ENCODE measurements around the gene LHCGR. TPM values are rescaled to one million over a fixed set of nuclear protein-coding genes. Genes with fewer than 3 reads are reported as not detected.

Gene LHCGR
- total RNA-seq, 1 donor from 2014 or later, result not detected

DNA sequence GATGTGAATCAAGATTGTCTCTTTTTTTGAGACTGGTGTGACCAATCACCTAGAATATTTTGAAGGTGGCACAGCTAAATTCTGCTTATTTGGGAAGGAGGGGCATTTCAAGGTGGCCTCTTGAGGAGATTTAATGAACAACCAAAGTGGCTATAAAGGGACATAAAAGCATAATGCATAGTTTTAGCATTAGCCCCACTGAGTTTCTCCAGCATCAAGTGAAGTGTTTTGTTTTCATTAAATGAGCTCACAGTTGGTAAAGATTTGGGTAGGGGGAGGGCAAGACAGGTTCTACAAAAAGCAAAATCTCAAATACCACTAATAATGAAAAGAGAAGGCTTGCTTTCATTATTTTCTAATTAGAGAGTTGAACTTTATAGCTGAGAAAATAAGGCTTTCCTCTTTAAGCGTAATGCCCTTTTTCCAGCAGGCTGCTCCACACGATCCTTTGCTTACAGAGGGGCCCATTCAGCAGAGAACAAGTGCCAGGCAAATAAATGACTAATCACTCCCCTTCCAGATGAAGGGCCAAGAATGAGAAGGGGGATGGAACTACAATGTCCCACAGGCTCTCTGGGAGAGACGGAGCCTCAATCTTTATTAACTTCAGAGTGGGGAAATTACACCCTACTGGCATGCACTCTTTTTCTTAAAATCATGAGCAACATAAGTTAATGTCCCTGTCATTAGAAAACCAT lies 35.9 kb downstream of the LHCGR start:
- Mint-ChIP-seq H3K36me3 (ENCODE audit: low read depth, unreplicated experiment) (no peaks in the 10 kb centered on the region), H3K9me3 (ENCODE audit: unreplicated experiment) (no peaks in the 10 kb centered on the region), H3K27me3 (ENCODE audit: unreplicated experiment) (no peaks in the 10 kb centered on the region), H3K4me3 (ENCODE audit: unreplicated experiment) (no peak overlapping the region), H3K4me1 (ENCODE audit: unreplicated experiment) (peaks cover 9% of the 10 kb centered on the region), H3K27ac (ENCODE audit: unreplicated experiment) (no peak overlapping the region)
- TF ChIP-seq, protein P1, sequence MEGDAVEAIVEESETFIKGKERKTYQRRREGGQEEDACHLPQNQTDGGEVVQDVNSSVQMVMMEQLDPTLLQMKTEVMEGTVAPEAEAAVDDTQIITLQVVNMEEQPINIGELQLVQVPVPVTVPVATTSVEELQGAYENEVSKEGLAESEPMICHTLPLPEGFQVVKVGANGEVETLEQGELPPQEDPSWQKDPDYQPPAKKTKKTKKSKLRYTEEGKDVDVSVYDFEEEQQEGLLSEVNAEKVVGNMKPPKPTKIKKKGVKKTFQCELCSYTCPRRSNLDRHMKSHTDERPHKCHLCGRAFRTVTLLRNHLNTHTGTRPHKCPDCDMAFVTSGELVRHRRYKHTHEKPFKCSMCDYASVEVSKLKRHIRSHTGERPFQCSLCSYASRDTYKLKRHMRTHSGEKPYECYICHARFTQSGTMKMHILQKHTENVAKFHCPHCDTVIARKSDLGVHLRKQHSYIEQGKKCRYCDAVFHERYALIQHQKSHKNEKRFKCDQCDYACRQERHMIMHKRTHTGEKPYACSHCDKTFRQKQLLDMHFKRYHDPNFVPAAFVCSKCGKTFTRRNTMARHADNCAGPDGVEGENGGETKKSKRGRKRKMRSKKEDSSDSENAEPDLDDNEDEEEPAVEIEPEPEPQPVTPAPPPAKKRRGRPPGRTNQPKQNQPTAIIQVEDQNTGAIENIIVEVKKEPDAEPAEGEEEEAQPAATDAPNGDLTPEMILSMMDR (IDR thresholded peaks at IDR 0.05; ENCODE audit: unreplicated experiment), result no peak
- no peak for DNase-seq (ENCODE audit: low spot score)

DNA sequence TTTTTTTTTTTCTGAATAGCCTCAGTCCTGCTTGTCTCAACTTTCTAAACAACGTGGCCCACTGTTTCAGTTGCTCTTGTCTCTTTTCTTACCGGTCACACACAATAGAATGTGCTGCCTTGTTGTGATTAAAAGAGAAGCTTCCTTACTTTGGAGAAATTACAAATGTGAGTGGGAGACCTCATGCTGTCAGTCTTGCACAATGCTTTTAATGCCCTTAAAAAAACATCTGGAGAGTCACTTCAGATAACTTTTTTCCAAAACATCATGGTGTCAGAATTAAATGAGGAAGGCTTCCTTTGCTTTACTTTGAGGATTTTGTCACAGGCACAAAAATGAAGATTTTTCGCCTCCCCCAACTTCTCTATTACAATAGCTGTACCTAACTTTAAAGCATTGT lies 37.7 kb downstream of the LHCGR start:
- Mint-ChIP-seq H3K27me3 (ENCODE audit: unreplicated experiment) (no peaks in the 10 kb centered on the region), H3K4me1 (ENCODE audit: unreplicated experiment) (peaks cover 18% of the 10 kb centered on the region), H3K9me3 (ENCODE audit: unreplicated experiment) (no peaks in the 10 kb centered on the region), H3K4me3 (ENCODE audit: unreplicated experiment) (no peak overlapping the region), H3K36me3 (ENCODE audit: low read depth, unreplicated experiment) (no peaks in the 10 kb centered on the region), H3K27ac (ENCODE audit: unreplicated experiment) (no peak overlapping the region)
- TF ChIP-seq, protein P1 (IDR thresholded peaks at IDR 0.05; ENCODE audit: unreplicated experiment), result no peak
- DNase-seq (ENCODE audit: low spot score), result no peak

DNA sequence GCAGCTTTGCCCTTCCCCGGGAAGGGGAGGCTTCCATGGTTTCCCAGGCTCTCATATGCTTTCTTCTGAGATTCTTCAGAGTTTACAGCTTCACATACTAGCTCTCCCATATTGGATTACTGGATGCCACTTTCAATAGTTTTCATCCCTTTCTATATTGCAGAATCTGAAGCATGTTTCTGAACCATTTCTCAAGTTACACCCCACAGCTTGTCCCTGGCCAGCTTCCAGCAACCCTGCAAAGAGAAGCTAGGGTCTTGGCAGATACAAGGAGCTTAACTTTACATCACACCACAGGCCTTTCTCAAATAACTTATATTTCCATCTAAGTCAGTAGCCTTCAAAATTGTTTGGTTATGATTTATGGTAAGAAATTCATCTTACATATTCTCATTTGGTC lies 39.6 kb downstream of the LHCGR start:
- no peaks in the 10 kb centered on the region for H3K36me3 Mint-ChIP-seq (ENCODE audit: low read depth, unreplicated experiment)
- no peak overlapping the region for H3K4me3 Mint-ChIP-seq (ENCODE audit: unreplicated experiment)

DNA sequence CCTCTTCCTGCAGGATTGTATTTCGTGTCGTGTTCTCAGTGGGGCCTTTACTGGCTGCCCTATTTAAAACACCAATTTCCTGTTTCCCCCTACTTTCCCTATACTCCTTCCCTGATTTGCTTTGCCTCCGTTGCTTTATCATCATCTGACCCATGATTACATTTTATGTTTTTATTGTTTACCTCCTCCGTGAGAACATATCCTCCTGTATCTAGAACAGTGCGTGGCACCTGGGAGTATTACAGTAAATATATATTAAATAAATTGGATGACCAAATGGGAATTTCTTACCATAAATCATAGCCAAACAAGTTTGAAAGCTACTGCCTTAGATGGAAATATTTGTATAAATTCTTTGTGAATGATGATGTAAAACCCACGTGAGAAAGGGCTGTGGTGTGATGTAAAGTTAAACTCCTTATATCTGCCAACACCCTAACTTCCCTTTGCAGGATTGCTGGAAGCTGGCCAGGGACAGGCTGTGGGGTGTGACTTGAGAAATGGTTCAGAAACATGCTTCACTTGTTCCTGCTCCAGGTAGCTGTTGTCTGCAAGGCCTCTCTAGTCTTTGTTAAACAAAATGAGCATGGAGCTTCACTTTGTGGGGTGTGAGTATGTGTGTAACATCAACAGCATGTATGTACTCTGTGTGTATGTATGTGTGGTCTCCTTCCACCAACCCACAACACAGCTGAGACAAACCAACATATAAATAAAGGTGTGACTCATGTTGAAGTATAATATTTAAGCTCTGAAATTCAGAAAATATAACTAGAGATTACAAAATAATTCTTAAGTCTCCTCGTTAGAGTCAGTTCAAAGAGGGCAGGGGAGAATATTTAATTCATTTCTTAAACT lies 40.3 kb downstream of the LHCGR start:
- H3K36me3 Mint-ChIP-seq (ENCODE audit: low read depth, unreplicated experiment), result no peaks in the 10 kb centered on the region
- DNase-seq (ENCODE audit: low spot score), result no peak
- TF ChIP-seq, protein P1 (IDR thresholded peaks at IDR 0.05; ENCODE audit: unreplicated experiment), result no peak
- no peaks in the 10 kb centered on the region for H3K27me3 Mint-ChIP-seq (ENCODE audit: unreplicated experiment)
- H3K9me3 Mint-ChIP-seq (ENCODE audit: unreplicated experiment), result no peaks in the 10 kb centered on the region
- H3K4me1 Mint-ChIP-seq (ENCODE audit: unreplicated experiment), result peaks cover 18% of the 10 kb centered on the region
- no peak overlapping the region for H3K4me3 Mint-ChIP-seq (ENCODE audit: unreplicated experiment)
- H3K27ac Mint-ChIP-seq (ENCODE audit: unreplicated experiment), result no peak overlapping the region

More for the DNA sequence above, 39.6 kb downstream of the LHCGR start:
- TF ChIP-seq, protein P1 (IDR thresholded peaks at IDR 0.05; ENCODE audit: unreplicated experiment), result no peak
- Mint-ChIP-seq H3K27me3 (ENCODE audit: unreplicated experiment) (no peaks in the 10 kb centered on the region), H3K9me3 (ENCODE audit: unreplicated experiment) (no peaks in the 10 kb centered on the region), H3K27ac (ENCODE audit: unreplicated experiment) (no peak overlapping the region), H3K4me1 (ENCODE audit: unreplicated experiment) (peaks cover 18% of the 10 kb centered on the region)
- DNase-seq (ENCODE audit: low spot score), result no peak

DNA sequence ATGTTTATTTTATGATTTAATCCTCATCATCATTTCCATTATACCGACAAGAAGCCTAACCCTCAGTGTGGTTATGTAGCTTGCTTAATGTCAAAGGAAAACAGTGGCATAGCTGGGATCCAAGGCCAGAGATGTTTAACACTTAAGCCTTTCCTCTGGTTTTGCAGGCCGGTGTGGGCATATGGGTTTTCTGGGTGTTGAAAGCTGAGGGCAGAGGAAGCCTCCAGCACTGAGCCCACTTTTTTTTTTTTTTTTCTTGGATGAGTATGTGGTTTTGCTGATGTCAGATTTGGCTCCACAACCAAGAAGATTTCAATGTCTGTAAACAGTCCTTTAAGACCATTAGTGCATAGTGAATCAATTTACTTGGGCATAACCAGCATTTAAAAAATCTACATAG lies 41.3 kb downstream of the LHCGR start:
- no peaks in the 10 kb centered on the region for H3K9me3 Mint-ChIP-seq (ENCODE audit: unreplicated experiment)
- peaks cover 18% of the 10 kb centered on the region for H3K4me1 Mint-ChIP-seq (ENCODE audit: unreplicated experiment)
- no peak overlapping the region for H3K4me3 Mint-ChIP-seq (ENCODE audit: unreplicated experiment)

More for the DNA sequence above, 41.3 kb downstream of the LHCGR start:
- Mint-ChIP-seq H3K36me3 (ENCODE audit: low read depth, unreplicated experiment) (no peaks in the 10 kb centered on the region), H3K27me3 (ENCODE audit: unreplicated experiment) (no peaks in the 10 kb centered on the region), H3K27ac (ENCODE audit: unreplicated experiment) (no peak overlapping the region)
- TF ChIP-seq, protein P1 (IDR thresholded peaks at IDR 0.05; ENCODE audit: unreplicated experiment), result no peak
- no peak for DNase-seq (ENCODE audit: low spot score)

Data from endothelial cell (in vitro differentiated cells).